GM19193 (cell line): ENCODE measurements around the gene UBN1.

Source experiments
- POLR2A ChIP-seq: IDR thresholded peaks from 4 replicates; pipeline ENCODE4 v1.6.1; 2011; ENCODE audit not compliant: insufficient read depth, insufficient read length; ENCODE audit errors: extremely low read depth

UBN1 gene

DNA sequence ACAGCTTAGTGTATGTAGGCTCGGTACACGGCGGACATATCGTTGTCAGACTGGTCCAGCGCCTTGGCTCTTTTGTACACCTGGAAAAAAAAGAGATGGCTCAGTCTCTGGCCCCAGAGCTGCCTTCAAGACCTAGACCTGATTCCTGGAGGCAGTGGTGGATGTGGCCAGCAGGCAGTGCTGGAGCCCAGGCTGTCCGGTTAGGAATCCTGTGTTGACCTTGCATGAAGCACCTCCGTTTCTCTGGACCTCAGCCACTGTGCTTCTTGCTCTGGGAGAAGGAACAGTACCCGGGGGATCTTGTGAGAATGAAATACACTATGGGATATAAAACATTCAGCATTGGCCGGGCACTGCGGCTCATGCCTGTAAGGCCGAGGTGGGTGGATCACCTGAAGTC, 42.0 kb upstream of the UBN1 start:
- TF ChIP-seq POLR2A, result no peak

- TF ChIP-seq POLR2A, result no peak
These were observed 41.0 kb upstream of the UBN1 start for GRCh38 chr16:4806280-4806679.

DNA sequence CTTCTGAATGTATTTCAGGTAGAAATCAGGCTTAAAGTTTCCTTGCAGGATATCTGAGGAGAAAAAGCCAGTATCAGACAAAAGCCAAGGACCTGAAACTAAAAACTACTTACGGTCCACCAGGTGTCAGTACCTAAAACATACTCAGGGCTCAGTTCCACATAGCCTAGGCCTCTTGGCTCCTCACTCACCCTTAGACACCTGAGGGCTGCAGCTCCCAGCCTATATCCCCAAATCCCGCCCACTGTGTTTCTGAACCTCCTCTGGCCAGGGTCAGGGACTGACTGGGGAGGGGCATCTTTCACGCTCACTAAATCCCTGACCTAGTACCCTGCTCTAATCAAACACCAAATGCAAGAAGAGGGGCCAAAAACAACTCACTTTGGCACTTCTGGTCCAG, 36.0 kb upstream of the UBN1 start:
- no peak for TF ChIP-seq POLR2A

GRCh38 chr16:4811773-4812172, 35.5 kb upstream of the UBN1 start:
- TF ChIP-seq POLR2A, result no peak

- no peak for TF ChIP-seq POLR2A
These were observed 33.9 kb upstream of the UBN1 start for GRCh38 chr16:4813251-4814003.

DNA sequence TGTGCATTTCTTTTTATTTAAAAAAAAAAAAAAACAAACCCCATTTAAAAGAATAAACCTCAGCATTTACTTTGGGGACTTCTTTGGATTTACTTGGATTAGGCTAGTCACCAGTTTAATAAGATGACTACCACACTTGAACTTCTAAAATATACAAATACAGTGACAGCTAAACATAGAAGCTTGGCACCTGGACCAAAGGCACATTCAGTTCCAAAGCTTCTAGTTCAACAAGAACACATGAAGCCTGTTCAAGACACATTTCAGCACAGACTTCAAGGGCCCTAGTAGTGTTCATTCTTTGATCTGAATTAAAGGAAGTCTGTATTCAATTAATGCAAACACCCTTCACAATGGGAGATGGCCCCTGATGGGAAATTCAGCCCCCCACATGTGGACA, 33.2 kb upstream of the UBN1 start:
- TF ChIP-seq POLR2A, result no peak

GRCh38 chr16:4814542-4815173, 32.6 kb upstream of the UBN1 start:
- TF ChIP-seq POLR2A, result no peak

- TF ChIP-seq POLR2A, result no peak
These were observed 26.6 kb upstream of the UBN1 start for GRCh38 chr16:4820652-4821051.

DNA sequence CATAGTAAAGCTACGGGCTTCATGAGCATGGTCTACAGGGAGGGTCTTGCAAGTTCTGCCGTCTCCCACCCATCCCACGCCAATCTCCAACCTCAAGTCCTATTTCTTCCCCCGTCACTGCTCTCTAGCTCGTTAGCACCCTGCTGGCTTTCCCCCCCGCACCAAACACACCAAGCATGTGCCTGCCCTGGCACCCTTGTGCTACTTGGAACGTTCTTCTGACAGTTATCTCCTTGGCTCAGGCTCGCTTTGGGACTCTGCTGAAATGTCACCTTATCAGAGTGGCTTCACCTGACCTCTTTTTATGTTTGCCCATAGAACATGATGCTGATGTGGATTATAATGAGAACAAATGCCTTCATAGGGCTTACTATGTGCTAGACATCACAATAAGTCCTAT, 22.1 kb upstream of the UBN1 start:
- no peak for TF ChIP-seq POLR2A

DNA sequence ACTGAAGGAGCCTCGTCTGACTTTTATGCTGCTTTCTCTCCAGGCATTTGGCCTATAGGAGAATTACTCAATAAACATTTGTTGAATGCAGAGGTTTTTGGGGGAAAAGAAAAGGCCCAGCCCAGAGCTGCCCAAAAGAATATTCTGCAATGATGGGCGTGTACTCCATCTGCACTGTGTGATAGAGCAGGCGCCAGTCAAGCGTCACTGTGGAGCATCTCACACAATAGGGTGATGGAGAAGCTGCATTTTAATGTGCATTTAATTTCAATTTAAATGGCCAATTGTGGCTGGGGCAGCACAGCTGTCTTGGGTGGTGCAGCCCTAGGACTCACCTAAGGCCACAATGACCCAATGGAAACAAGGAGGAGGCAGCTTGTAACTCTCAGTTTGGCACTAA, 20.8 kb upstream of the UBN1 start:
- TF ChIP-seq POLR2A, result no peak

- TF ChIP-seq POLR2A, result no peak
These were observed 20.3 kb upstream of the UBN1 start for GRCh38 chr16:4826980-4827379.

DNA sequence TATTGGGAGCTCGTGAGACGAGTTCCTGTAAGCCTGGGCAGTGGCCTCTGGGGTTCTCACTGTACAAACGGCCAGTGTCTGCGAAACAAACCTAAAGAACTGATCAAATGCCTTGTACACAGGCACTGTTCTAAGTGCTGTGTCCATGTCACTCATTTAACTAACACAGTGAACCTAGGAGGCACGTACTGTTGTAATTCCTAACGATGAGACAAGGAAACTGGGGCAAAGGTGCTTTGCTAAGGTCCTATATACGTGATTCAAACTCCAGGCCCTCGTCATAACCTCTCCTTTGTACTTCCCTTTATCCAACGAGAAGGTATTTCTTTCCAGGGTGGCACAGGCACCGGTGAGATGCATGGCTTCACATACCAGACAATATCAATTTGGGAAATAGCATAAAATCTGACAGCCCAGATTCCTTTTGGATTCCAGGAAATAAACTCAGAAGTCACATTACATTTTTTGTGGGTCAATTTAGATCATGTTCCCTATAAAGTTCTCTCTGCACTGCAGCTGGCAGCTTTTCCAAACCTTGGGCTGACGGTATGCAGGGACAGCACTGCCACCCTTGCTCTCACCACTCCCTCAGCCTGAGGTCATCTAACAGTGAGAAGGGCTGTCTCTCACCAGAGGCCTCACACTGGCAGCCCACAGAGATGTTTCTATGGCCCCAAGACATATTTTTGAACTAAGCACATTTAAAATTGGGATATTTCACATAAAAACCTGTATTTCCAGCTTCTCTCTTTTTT, 18.5 kb upstream of the UBN1 start:
- TF ChIP-seq POLR2A, result no peak

- no peak for TF ChIP-seq POLR2A
These were observed 16.9 kb upstream of the UBN1 start for GRCh38 chr16:4830408-4830807.

DNA sequence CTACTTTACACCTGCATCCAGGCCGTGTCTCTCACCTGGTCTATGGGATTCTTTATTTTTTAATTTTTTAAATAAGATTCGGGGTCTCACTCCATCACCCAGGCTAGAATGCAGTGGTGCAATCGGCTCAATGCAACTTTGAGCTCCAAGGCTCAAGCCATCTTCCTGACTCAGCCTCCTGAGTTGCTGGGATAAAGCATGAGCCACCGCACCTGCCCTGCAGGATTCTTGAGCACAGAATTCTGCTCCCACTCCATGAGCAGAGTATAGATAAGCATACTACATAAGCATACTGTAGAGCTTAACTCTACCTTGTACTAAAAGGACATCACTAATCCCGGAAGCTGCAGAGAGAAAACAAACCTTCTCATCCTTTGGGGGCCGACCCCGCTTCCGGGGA, 15.7 kb upstream of the UBN1 start:
- no peak for TF ChIP-seq POLR2A

GRCh38 chr16:4832698-4833343, 14.5 kb upstream of the UBN1 start:
- no peak for TF ChIP-seq POLR2A

- TF ChIP-seq POLR2A, result no peak
These were observed 13.7 kb upstream of the UBN1 start for GRCh38 chr16:4833584-4833983.

GRCh38 chr16:4836727-4837126, 10.6 kb upstream of the UBN1 start:
- no peak for TF ChIP-seq POLR2A
